HEK293 (cell line): ENCODE data around the gene PPP2R5E.

Source experiments
- CTCF ChIA-PET: fragments of 350-600 bp; formaldehyde crosslinking; extraction: SDS; loops from one replicate; lab custom pipeline; 2021; ENCODE audit warnings: antibody characterized with exemption; lab: Yijun Ruan, JAX
- POLR2A ChIA-PET: fragments of 300-600 bp; formaldehyde crosslinking; extraction: SDS; loops from one replicate; lab custom pipeline; 2020; ENCODE audit warnings: antibody characterized with exemption, inconsistent platforms; lab: Yijun Ruan, JAX
- H3K27ac ChIP-seq: fragments of 200-500 bp; sonication (Bioruptor generic); 2 replicates; pipeline ENCODE4 v1.5.1; 2014; ENCODE audit warnings: low read depth, low read length, control low read depth, inconsistent platforms; ENCODE audit errors: extremely low read depth
- H3K36me3 ChIP-seq, 2 experiments: fragments of 200-500 bp in 1 of 2; sonication (Bioruptor generic) in 1 of 2; 1 replicate in 1 of 2; 2 replicates in 1 of 2; pipeline ENCODE4 v1.5.1; 2014 to 2017; ENCODE audit warnings: inconsistent platforms in 2 of 2, low read length in 2 of 2; ENCODE audit not compliant: control insufficient read depth in 2 of 2, insufficient read depth in 1 of 2
- H3K4me1 ChIP-seq: fragments of 200-500 bp; sonication (Bioruptor generic); 2 replicates; pipeline ENCODE4 v1.5.1; 2014; ENCODE audit warnings: mild to moderate bottlenecking, low read length, inconsistent platforms; ENCODE audit not compliant: control insufficient read depth, insufficient read depth
- H3K4me3 ChIP-seq: 2 replicates; pipeline ENCODE4 v1.5.1; 2011; ENCODE audit warnings: low read depth, mild to moderate bottlenecking, control low read depth, low read length, moderate library complexity
- H3K9me3 ChIP-seq: fragments of 200-500 bp; sonication (Bioruptor generic); 2 replicates; pipeline ENCODE4 v1.5.1; 2014; ENCODE audit warnings: low read depth, low read length, inconsistent platforms; ENCODE audit not compliant: control insufficient read depth, insufficient read depth
- ATF2 ChIP-seq: fragments of 450-650 bp; formaldehyde crosslinking; IDR thresholded peaks from 2 replicates; pipeline ENCODE4 v1.5.1; 2016; ENCODE audit warnings: missing biosample characterization, missing genetic modification characterization, low read depth
- BCL11B ChIP-seq: fragments of 450-650 bp; formaldehyde crosslinking; IDR thresholded peaks from 2 replicates; pipeline ENCODE4 v1.5.1; 2016; ENCODE audit warnings: low read depth, missing biosample characterization, missing genetic modification characterization
- GLI4 ChIP-seq: fragments of 450-650 bp; formaldehyde crosslinking; IDR thresholded peaks from 2 replicates; pipeline ENCODE4 v1.5.1; 2016; ENCODE audit warnings: missing biosample characterization, missing genetic modification characterization
- HOXA7 ChIP-seq: sonication (generic); formaldehyde crosslinking; IDR thresholded peaks from 2 replicates; pipeline ENCODE4 v1.8.1; 2022; ENCODE audit warnings: missing genetic modification reagents, borderline replicate concordance
- KLF9 ChIP-seq: fragments of 450-650 bp; formaldehyde crosslinking; IDR thresholded peaks from 2 replicates; pipeline ENCODE4 v1.5.1; 2016; ENCODE audit warnings: missing biosample characterization, missing genetic modification characterization, low read depth
- MYNN ChIP-seq: fragments of 450-650 bp; formaldehyde crosslinking; IDR thresholded peaks from 2 replicates; pipeline ENCODE4 v1.5.1; 2016; ENCODE audit warnings: missing biosample characterization, missing genetic modification characterization, borderline replicate concordance
- OSR2 ChIP-seq: fragments of 450-650 bp; formaldehyde crosslinking; IDR thresholded peaks from 2 replicates; pipeline ENCODE4 v1.5.1; 2016; ENCODE audit warnings: missing biosample characterization, missing genetic modification characterization
- OVOL3 ChIP-seq: fragments of 450-650 bp; formaldehyde crosslinking; IDR thresholded peaks from 2 replicates; pipeline ENCODE4 v1.5.1; 2016; ENCODE audit warnings: missing biosample characterization, missing genetic modification characterization
- SCRT2 ChIP-seq: fragments of 450-650 bp; formaldehyde crosslinking; IDR thresholded peaks from 2 replicates; pipeline ENCODE4 v1.5.1; 2016; ENCODE audit warnings: missing biosample characterization, missing genetic modification characterization
- SP7 ChIP-seq: fragments of 450-650 bp; formaldehyde crosslinking; IDR thresholded peaks from 2 replicates; pipeline ENCODE4 v1.5.1; 2016; ENCODE audit warnings: missing biosample characterization, missing genetic modification characterization
- ZBTB26 ChIP-seq: fragments of 450-650 bp; formaldehyde crosslinking; optimal IDR thresholded peaks from 2 replicates; pipeline ENCODE3; 2016; ENCODE audit warnings: missing biosample characterization, mild to moderate bottlenecking, missing genetic modification characterization
- ZIC2 ChIP-seq: fragments of 450-650 bp; formaldehyde crosslinking; IDR thresholded peaks from 2 replicates; pipeline ENCODE4 v1.5.1; 2016; ENCODE audit warnings: missing biosample characterization, missing genetic modification characterization
- ZNF112 ChIP-seq: fragments of 450-650 bp; formaldehyde crosslinking; IDR thresholded peaks from 2 replicates; pipeline ENCODE4 v1.5.0; 2017; ENCODE audit warnings: missing biosample characterization, missing genetic modification characterization
- ZNF132 ChIP-seq: fragments of 450-650 bp; formaldehyde crosslinking; IDR thresholded peaks from 2 replicates; pipeline ENCODE4 v1.5.1; 2017; ENCODE audit warnings: missing biosample characterization, missing genetic modification characterization, borderline replicate concordance
- ZNF138 ChIP-seq: fragments of 450-650 bp; formaldehyde crosslinking; IDR thresholded peaks from 2 replicates; pipeline ENCODE4 v1.5.1; 2016; ENCODE audit warnings: missing biosample characterization, missing genetic modification characterization, borderline replicate concordance
- ZNF175 ChIP-seq: fragments of 450-650 bp; formaldehyde crosslinking; IDR thresholded peaks from 2 replicates; pipeline ENCODE4 v1.5.1; 2016; ENCODE audit warnings: missing biosample characterization, missing genetic modification characterization
- ZNF354C ChIP-seq: fragments of 450-650 bp; formaldehyde crosslinking; IDR thresholded peaks from 2 replicates; pipeline ENCODE4 v1.5.1; 2016; ENCODE audit warnings: missing biosample characterization, missing genetic modification characterization, low read depth, borderline replicate concordance
- ZNF391 ChIP-seq: fragments of 450-650 bp; formaldehyde crosslinking; IDR thresholded peaks from 2 replicates; pipeline ENCODE4 v1.5.1; 2016; ENCODE audit warnings: low read depth, missing biosample characterization, missing genetic modification characterization, borderline replicate concordance
- ZNF514 ChIP-seq: fragments of 450-650 bp; formaldehyde crosslinking; IDR thresholded peaks from 2 replicates; pipeline ENCODE4 v1.5.1; 2016; ENCODE audit warnings: missing biosample characterization, missing genetic modification characterization
- ZNF544 ChIP-seq: fragments of 450-650 bp; formaldehyde crosslinking; IDR thresholded peaks from 2 replicates; pipeline ENCODE4 v1.5.0; 2017; ENCODE audit warnings: missing biosample characterization, missing genetic modification characterization
- ZNF558 ChIP-seq: fragments of 450-650 bp; formaldehyde crosslinking; IDR thresholded peaks from 2 replicates; pipeline ENCODE4 v1.5.1; 2016; ENCODE audit warnings: missing biosample characterization, missing genetic modification characterization
- ZNF561 ChIP-seq: fragments of 450-650 bp; IDR thresholded peaks from 2 replicates; pipeline ENCODE4 v1.5.1; 2018; ENCODE audit warnings: missing biosample characterization, missing genetic modification characterization, borderline replicate concordance
- ZNF610 ChIP-seq: fragments of 450-650 bp; formaldehyde crosslinking; IDR thresholded peaks from 2 replicates; pipeline ENCODE4 v1.5.1; 2016; ENCODE audit warnings: missing biosample characterization, missing genetic modification characterization, borderline replicate concordance
- ZNF654 ChIP-seq: fragments of 450-650 bp; formaldehyde crosslinking; IDR thresholded peaks from 2 replicates; pipeline ENCODE4 v1.5.1; 2016; ENCODE audit warnings: low read depth, missing biosample characterization, missing genetic modification characterization
- ZNF670 ChIP-seq: fragments of 450-650 bp; formaldehyde crosslinking; IDR thresholded peaks from 2 replicates; pipeline ENCODE4 v1.5.1; 2016; ENCODE audit warnings: missing biosample characterization, missing genetic modification characterization, low read depth
- ZSCAN23 ChIP-seq: fragments of 450-650 bp; formaldehyde crosslinking; IDR thresholded peaks from 2 replicates; pipeline ENCODE4 v1.5.1; 2016; ENCODE audit warnings: missing biosample characterization, missing genetic modification characterization
- TF ChIP-seq, protein P1 (sequence below): fragments of 450-650 bp; IDR thresholded peaks from 2 replicates; pipeline ENCODE4 v1.5.1; 2018; ENCODE audit warnings: missing biosample characterization, mild to moderate bottlenecking, missing genetic modification characterization
- TF ChIP-seq, protein P2 (sequence below): fragments of 450-650 bp; formaldehyde crosslinking; IDR thresholded peaks from 2 replicates; pipeline ENCODE4 v1.5.1; 2016; ENCODE audit warnings: missing biosample characterization, missing genetic modification characterization

PPP2R5E gene

DNA sequence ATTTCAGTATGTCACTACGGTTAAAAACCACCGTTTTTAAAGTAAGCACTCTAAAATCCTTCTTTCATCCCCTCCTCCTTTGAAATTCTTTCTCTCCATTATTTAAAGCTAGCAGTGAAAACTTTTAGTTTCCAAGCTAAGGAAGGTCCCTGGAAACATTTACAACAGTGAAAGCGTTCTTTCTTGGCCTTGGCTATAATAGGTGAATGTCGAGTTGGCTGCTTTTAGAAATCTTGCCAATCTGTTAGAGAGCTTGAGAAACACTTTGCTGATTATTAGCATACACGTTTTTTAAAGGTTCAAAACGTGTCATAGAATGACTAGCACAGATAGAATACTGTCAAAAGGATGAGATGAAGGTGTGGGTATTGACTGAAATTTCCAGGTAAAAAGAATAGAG, 83.4 kb downstream of the PPP2R5E start:
- POLR2A ChIA-PET, result no interaction called here
- Histone ChIP-seq H3K4me3 (no peak overlapping the region), H3K9me3 (no peaks in the 10 kb centered on the region), H3K27ac (no peak overlapping the region), H3K36me3 (no peaks in the 10 kb centered on the region), H3K4me1 (peaks cover 3% of the 10 kb centered on the region; the same call in 1 of the 2 replicates)
- no peak for TF ChIP-seq ZBTB26 (tag by site-specific recombination)
- TF ChIP-seq OSR2 (tag by site-specific recombination), result no peak
- no peak for TF ChIP-seq ZNF561
- TF ChIP-seq, protein P1, sequence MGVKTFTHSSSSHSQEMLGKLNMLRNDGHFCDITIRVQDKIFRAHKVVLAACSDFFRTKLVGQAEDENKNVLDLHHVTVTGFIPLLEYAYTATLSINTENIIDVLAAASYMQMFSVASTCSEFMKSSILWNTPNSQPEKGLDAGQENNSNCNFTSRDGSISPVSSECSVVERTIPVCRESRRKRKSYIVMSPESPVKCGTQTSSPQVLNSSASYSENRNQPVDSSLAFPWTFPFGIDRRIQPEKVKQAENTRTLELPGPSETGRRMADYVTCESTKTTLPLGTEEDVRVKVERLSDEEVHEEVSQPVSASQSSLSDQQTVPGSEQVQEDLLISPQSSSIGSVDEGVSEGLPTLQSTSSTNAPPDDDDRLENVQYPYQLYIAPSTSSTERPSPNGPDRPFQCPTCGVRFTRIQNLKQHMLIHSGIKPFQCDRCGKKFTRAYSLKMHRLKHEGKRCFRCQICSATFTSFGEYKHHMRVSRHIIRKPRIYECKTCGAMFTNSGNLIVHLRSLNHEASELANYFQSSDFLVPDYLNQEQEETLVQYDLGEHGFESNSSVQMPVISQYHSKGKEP, result no peak
- TF ChIP-seq ZNF610, result no peak
- TF ChIP-seq ZNF354C (tag by site-specific recombination), result no peak
- no peak for TF ChIP-seq SP7 (tag by site-specific recombination)
- no peak for TF ChIP-seq KLF9 (tag by site-specific recombination)
- TF ChIP-seq ZNF670, result no peak
- TF ChIP-seq GLI4 (tag by site-specific recombination), result no peak
- no peak for TF ChIP-seq ATF2 (tag by site-specific recombination)
- no peak for TF ChIP-seq ZNF514 (tag by site-specific recombination)
- TF ChIP-seq, protein P2, sequence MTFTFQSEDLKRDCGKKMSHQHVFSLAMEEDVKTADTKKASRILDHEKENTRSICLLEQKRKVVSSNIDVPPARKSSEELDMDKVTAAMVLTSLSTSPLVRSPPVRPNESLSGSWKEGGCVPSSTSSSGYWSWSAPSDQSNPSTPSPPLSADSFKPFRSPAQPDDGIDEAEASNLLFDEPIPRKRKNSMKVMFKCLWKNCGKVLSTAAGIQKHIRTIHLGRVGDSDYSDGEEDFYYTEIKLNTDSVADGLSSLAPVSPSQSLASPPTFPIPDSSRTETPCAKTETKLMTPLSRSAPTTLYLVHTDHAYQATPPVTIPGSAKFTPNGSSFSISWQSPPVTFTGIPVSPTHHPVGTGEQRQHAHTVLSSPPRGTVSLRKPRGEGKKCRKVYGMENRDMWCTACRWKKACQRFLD (tag by site-specific recombination), result no peak
- TF ChIP-seq ZNF132 (tag by site-specific recombination), result no peak
- TF ChIP-seq ZIC2 (tag by site-specific recombination), result no peak
- TF ChIP-seq ZNF112 (tag by site-specific recombination), result no peak
- no peak for TF ChIP-seq ZNF654 (tag by site-specific recombination)
- CTCF ChIA-PET, result interaction anchor here (0.9 kb wide), 1 partner anchor 34 kb away, joined by 3 read pairs; no protein-coding TSS in a partner anchor

- Histone ChIP-seq H3K4me1 (peaks cover 3% of the 10 kb centered on the region; the same call in 1 of the 2 replicates), H3K9me3 (no peaks in the 10 kb centered on the region), H3K36me3 (peaks cover 0 to 4% of the 10 kb centered on the region in 2 experiments; a peak in 1 of 3 replicates), H3K4me3 (no peak overlapping the region), H3K27ac (no peak overlapping the region)
- POLR2A ChIA-PET, result interaction anchor here (0.6 kb wide), 1 partner anchor 73 kb away, joined by 3 read pairs; no protein-coding TSS in a partner anchor
- CTCF ChIA-PET, result no interaction called here
- TF ChIP-seq, protein P1, result no peak
- TF ChIP-seq MYNN (tag by site-specific recombination), result no peak
- no peak for TF ChIP-seq HOXA7
- no peak for TF ChIP-seq ZSCAN23 (tag by site-specific recombination)
- no peak for TF ChIP-seq ZNF175 (tag by site-specific recombination)
- TF ChIP-seq ZNF558 (tag by site-specific recombination), result no peak
- TF ChIP-seq OVOL3 (tag by site-specific recombination), result no peak
- TF ChIP-seq SCRT2 (tag by site-specific recombination), result no peak
- TF ChIP-seq ZNF544 (tag by site-specific recombination), result no peak
- TF ChIP-seq BCL11B, result no peak
- no peak for TF ChIP-seq ZNF391 (tag by site-specific recombination)
- no peak for TF ChIP-seq ZNF138 (tag by site-specific recombination)
- no peak for TF ChIP-seq KLF9 (tag by site-specific recombination)
Measured at GRCh38 chr14:63457498-63457897, 85.7 kb downstream of the PPP2R5E start.
